ENCODE measurements around the gene CDK5RAP1. TPM values are rescaled to one million over a fixed set of nuclear protein-coding genes. Genes with fewer than 3 reads are reported as not detected.

CDK5RAP1 gene
- total and polyA plus RNA-seq, 9 of the 15 experiments (the other 6 are each of a cell fraction or from before 2014, with no cell fraction given), result 41.6 to 127 (median 58.3) TPM

DNA sequence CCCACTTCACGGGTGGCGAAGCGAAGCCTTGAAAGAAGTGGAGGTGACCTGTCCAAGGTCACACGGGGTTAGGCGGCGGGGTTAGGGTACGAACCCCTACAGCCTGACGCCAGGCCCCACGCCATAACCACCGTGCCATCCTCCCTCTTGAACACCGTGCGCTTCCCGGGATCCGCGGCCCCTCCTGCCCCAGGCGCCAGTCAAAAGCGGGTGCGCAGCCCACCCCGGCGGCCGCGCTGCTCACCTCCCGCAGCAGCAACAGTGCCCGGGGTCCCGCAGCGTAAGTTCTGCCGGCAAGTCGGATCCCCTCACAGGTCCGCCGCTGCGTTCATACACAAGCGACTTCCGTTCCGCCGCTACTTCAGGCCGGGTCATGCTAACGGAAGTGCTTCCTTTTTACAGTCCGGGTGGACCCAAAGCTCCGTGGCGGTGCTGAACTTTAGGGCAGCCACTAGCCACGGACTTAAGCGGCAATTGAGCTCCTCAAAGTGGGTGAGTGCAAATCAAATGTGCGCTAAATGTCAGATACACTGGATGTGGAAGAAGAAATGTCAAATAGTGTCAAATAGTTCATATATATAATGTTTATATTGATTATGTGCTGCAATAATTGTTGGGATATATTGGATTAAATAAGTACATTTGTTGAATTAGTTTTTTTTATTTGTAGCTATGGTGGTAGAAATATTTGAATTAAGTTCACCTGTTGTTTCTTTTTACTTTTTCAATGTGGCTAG, at the start of gene CDK5RAP1 (continued):
- TF ChIP-seq ZNF311 (CRISPR knock-in tag; IDR thresholded peaks at IDR 0.05) (no peak), PML (IDR thresholded peaks at IDR 0.05; ENCODE audit: low read length) (peak; percentile 71), HMG20A (CRISPR knock-in tag; conservative IDR thresholded peaks at IDR 0.05) (no peak), C11orf30 (IDR thresholded peaks at IDR 0.05; ENCODE audit: low read depth) (peak; percentile 97), SIRT6 (IDR thresholded peaks at IDR 0.05; ENCODE audit: low read depth, low read length) (no peak), ZBTB7A (IDR thresholded peaks at IDR 0.05; ENCODE audit: borderline replicate concordance, control insufficient read depth, low read depth, low read length) (peak; percentile 51; the same call in 1 of the 2 replicates), ZNF408 (CRISPR knock-in tag; IDR thresholded peaks at IDR 0.05; ENCODE audit: low read depth) (no peak), ZEB2 (IDR thresholded peaks at IDR 0.05) (peak; percentile 97), HDAC8 (tag; IDR thresholded peaks at IDR 0.05) (0 out of 2 replicates have a peak, but pooled peaks have one; percentile 43), POLR2H (tag; IDR thresholded peaks at IDR 0.05; ENCODE audit: low read depth) (peak; percentile 77), SIX5 (IDR thresholded peaks at IDR 0.05; ENCODE audit: borderline replicate concordance in 1 of 2, insufficient read depth in 1 of 2, low read depth in 1 of 2, low read length in 2 of 2) (peak; percentile 52 to 69; a peak in 3 of 4 replicates), JUN (IDR thresholded peaks at IDR 0.05; ENCODE audit: borderline replicate concordance, low read depth, low read length) (no peak; the same call in 1 of the 2 replicates), JUN (CRISPR knock-in tag; IDR thresholded peaks at IDR 0.05; ENCODE audit: borderline replicate concordance) (no peak), ZNF239 (CRISPR knock-in tag; IDR thresholded peaks at IDR 0.05) (0 out of 2 replicates have a peak, but pooled peaks have one; percentile 17), NCOA2 (IDR thresholded peaks at IDR 0.05; ENCODE audit: partially characterized antibody in 2 of 2) (no peak), JUND (IDR thresholded peaks at IDR 0.05; ENCODE audit: borderline replicate concordance, low read depth, low read length) (peak; percentile 81), JUND (tag; IDR thresholded peaks at IDR 0.05; ENCODE audit: borderline replicate concordance, low read depth, low read length) (peak; percentile 43; the same call in 1 of the 3 replicates), THRAP3 (IDR thresholded peaks at IDR 0.05; ENCODE audit: borderline replicate concordance) (peak; percentile 67; the same call in 1 of the 2 replicates), ZNF232 (CRISPR knock-in tag; IDR thresholded peaks at IDR 0.05) (0 out of 2 replicates have a peak, but pooled peaks have one; percentile 15)
- TF ChIP-seq, protein P1, sequence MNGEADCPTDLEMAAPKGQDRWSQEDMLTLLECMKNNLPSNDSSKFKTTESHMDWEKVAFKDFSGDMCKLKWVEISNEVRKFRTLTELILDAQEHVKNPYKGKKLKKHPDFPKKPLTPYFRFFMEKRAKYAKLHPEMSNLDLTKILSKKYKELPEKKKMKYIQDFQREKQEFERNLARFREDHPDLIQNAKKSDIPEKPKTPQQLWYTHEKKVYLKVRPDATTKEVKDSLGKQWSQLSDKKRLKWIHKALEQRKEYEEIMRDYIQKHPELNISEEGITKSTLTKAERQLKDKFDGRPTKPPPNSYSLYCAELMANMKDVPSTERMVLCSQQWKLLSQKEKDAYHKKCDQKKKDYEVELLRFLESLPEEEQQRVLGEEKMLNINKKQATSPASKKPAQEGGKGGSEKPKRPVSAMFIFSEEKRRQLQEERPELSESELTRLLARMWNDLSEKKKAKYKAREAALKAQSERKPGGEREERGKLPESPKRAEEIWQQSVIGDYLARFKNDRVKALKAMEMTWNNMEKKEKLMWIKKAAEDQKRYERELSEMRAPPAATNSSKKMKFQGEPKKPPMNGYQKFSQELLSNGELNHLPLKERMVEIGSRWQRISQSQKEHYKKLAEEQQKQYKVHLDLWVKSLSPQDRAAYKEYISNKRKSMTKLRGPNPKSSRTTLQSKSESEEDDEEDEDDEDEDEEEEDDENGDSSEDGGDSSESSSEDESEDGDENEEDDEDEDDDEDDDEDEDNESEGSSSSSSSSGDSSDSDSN (IDR thresholded peaks at IDR 0.05; ENCODE audit: borderline replicate concordance in 1 of 2, low read depth in 2 of 2, low read length in 2 of 2), result peak; percentile 98 to 99
- TF ChIP-seq, protein P2, sequence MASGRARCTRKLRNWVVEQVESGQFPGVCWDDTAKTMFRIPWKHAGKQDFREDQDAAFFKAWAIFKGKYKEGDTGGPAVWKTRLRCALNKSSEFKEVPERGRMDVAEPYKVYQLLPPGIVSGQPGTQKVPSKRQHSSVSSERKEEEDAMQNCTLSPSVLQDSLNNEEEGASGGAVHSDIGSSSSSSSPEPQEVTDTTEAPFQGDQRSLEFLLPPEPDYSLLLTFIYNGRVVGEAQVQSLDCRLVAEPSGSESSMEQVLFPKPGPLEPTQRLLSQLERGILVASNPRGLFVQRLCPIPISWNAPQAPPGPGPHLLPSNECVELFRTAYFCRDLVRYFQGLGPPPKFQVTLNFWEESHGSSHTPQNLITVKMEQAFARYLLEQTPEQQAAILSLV (tag; IDR thresholded peaks at IDR 0.05), result no peak
- TF ChIP-seq, protein P3, sequence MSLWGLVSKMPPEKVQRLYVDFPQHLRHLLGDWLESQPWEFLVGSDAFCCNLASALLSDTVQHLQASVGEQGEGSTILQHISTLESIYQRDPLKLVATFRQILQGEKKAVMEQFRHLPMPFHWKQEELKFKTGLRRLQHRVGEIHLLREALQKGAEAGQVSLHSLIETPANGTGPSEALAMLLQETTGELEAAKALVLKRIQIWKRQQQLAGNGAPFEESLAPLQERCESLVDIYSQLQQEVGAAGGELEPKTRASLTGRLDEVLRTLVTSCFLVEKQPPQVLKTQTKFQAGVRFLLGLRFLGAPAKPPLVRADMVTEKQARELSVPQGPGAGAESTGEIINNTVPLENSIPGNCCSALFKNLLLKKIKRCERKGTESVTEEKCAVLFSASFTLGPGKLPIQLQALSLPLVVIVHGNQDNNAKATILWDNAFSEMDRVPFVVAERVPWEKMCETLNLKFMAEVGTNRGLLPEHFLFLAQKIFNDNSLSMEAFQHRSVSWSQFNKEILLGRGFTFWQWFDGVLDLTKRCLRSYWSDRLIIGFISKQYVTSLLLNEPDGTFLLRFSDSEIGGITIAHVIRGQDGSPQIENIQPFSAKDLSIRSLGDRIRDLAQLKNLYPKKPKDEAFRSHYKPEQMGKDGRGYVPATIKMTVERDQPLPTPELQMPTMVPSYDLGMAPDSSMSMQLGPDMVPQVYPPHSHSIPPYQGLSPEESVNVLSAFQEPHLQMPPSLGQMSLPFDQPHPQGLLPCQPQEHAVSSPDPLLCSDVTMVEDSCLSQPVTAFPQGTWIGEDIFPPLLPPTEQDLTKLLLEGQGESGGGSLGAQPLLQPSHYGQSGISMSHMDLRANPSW (CRISPR knock-in tag; IDR thresholded peaks at IDR 0.05), result 0 out of 2 replicates have a peak, but pooled peaks have one; percentile 85
